ENCODE data around the gene MPC1. TPM values are rescaled to one million over a fixed set of nuclear protein-coding genes. Genes with fewer than 3 reads are reported as not detected.
A peak's percentile ranks its signal among the peaks of the same experiment; 100 is the strongest.

MPC1 gene
- total and polyA plus RNA-seq, 2 experiments from 2014 or later, result 15.5 to 39.4 TPM

DNA sequence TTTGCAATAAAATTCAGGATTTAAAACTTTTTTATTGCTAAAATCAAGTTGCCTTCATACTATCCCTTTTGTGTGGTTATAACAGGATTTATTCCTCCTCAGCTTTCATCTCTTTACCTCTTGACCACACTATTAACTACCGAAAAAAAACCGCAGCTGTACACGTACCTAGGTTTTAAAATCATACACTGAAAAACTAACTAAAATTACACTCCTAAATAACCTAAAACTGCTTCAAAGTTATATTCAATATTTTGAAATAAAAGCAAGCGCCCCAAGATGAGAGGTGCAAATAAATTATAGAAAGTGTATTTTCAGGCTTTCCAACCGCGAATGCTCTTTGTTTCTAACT lies 1.4 kb downstream of the MPC1 start:
- H4K20me1 ChIP-seq (replicated peaks; ENCODE audit: insufficient read depth), result no peaks in the 10 kb centered on the region
- H2AFZ ChIP-seq, result peak overlapping the region; percentile 66; the same call in 1 of the 2 replicates
- Mint-ChIP-seq H3K27ac (no peak overlapping the region), H3K27me3 (ENCODE audit: insufficient read depth, low read depth, poor library complexity) (peaks cover 4% of the 10 kb centered on the region), H3K36me3 (ENCODE audit: low read depth) (no peaks in the 10 kb centered on the region), H3K4me1 (peaks cover 6% of the 10 kb centered on the region; the same call in 1 of the 3 replicates), H3K9me3 (no peaks in the 10 kb centered on the region), H3K4me3 (peak overlapping the region; percentile 82)
- no peaks in the 10 kb centered on the region for H3F3A ChIP-seq (replicated peaks; ENCODE audit: low read depth)
- H3K27me3 ChIP-seq (ENCODE audit: insufficient read depth), result no peaks in the 10 kb centered on the region
- no peak for TF ChIP-seq ZNF462 (CRISPR knock-in tag; IDR thresholded peaks at IDR 0.05)
- TF ChIP-seq EZH2phosphoT487 (IDR thresholded peaks at IDR 0.05; ENCODE audit: unreplicated experiment), result no peak
- no peak for TF ChIP-seq POLR2AphosphoS5 (IDR thresholded peaks at IDR 0.05; ENCODE audit: low read depth)
- TF ChIP-seq ETS1 (IDR thresholded peaks at IDR 0.05), result no peak
- no peak for TF ChIP-seq STAT1 (IDR thresholded peaks at IDR 0.05; ENCODE audit: unreplicated experiment)
- no peak for ATAC-seq
- H3K4me1 ChIP-seq (ENCODE audit: insufficient read depth), result peaks cover 7% of the 10 kb centered on the region
- no peak for DNase-seq (ENCODE audit: low spot score)
- H3K4me3 ChIP-seq, result peak overlapping the region; percentile 92
- peaks cover 3% of the 10 kb centered on the region; the same call in 1 of the 2 replicates for H3K9me2 ChIP-seq (ENCODE audit: insufficient read depth)
- H3K27ac ChIP-seq (ENCODE audit: low read depth), result no peak overlapping the region
- H3K4me2 ChIP-seq, result peak overlapping the region; percentile 77
- peaks cover 27% of the 10 kb centered on the region for H3K79me2 ChIP-seq (replicated peaks; ENCODE audit: insufficient read depth)
- H3K36me3 ChIP-seq (ENCODE audit: insufficient read depth), result no peaks in the 10 kb centered on the region

DNA sequence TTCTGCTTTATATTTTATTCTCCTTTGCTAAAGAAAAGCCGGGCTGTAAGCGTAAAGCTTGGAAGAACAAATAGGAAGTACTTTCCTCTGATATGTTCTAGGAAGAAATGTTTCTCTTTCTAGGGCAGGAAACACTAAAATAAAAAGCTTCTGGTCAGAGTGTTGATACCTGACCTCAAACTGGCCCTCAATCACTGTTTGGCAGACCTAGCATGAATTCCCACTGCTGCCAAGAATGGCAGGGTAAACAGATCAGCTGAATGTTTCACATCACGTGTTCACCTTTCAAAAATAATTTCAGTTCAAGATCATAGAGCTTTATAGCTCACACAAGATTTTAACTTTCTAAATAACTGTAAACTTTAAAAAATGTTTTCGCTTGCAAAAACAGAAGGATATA lies 2.9 kb downstream of the MPC1 start:
- H3K4me2 ChIP-seq, result no peak overlapping the region
- peaks cover 15% of the 10 kb centered on the region for H3K4me1 ChIP-seq (ENCODE audit: insufficient read depth)
- H2AFZ ChIP-seq, result no peak overlapping the region
- H4K20me1 ChIP-seq (replicated peaks; ENCODE audit: insufficient read depth), result no peaks in the 10 kb centered on the region
- Mint-ChIP-seq H3K27ac (no peak overlapping the region), H3K4me3 (no peak overlapping the region), H3K9me3 (no peaks in the 10 kb centered on the region), H3K27me3 (ENCODE audit: insufficient read depth, low read depth, poor library complexity) (peaks cover 4% of the 10 kb centered on the region), H3K4me1 (peaks cover 11% of the 10 kb centered on the region; the same call in 2 of the 3 replicates), H3K36me3 (ENCODE audit: low read depth) (no peaks in the 10 kb centered on the region)
- H3K27ac ChIP-seq (ENCODE audit: low read depth), result no peak overlapping the region
- H3K27me3 ChIP-seq (ENCODE audit: insufficient read depth), result no peaks in the 10 kb centered on the region
- peaks cover 27% of the 10 kb centered on the region for H3K79me2 ChIP-seq (replicated peaks; ENCODE audit: insufficient read depth)
- no peaks in the 10 kb centered on the region for H3F3A ChIP-seq (replicated peaks; ENCODE audit: low read depth)
- peaks cover 3% of the 10 kb centered on the region; the same call in 1 of the 2 replicates for H3K9me2 ChIP-seq (ENCODE audit: insufficient read depth)
- H3K4me3 ChIP-seq, result no peak overlapping the region
- no peak for DNase-seq (ENCODE audit: low spot score)
- no peaks in the 10 kb centered on the region for H3K36me3 ChIP-seq (ENCODE audit: insufficient read depth)
- no peak for ATAC-seq
- TF ChIP-seq ZNF114 (CRISPR knock-in tag; IDR thresholded peaks at IDR 0.05) (no peak), ZNF331 (CRISPR knock-in tag; IDR thresholded peaks at IDR 0.05; ENCODE audit: low read depth) (no peak)

Data from GM23338 (cell line).